Astrocyte (in vitro differentiated cells and primary cell): Measurements from ENCODE around the gene AQR. TPM values are rescaled to one million over a fixed set of nuclear protein-coding genes. Genes with fewer than 3 reads are reported as not detected.
A peak's percentile ranks its signal among the peaks of the same experiment; 100 is the strongest.

Source experiments
- DNase-seq: peaks from one replicate; pipeline ENCODE4 v3.0.0-alpha.2; 2010; ENCODE audit warnings: low read depth
- FAIRE-seq: peaks from 2 replicates; lab custom pipeline; 2011; peaks lifted over from hg19 to GRCh38; lab: Jason Lieb, UNC
- H2AFZ ChIP-seq: 2 replicates; pipeline ENCODE4 v1.6.0; 2012; ENCODE audit warnings: low read depth, low read length, inconsistent platforms
- H3K27ac ChIP-seq: 2 replicates; pipeline ENCODE4 v1.5.1; 2011; ENCODE audit warnings: low read depth, low read length, inconsistent platforms
- H3K27me3 ChIP-seq: 2 replicates; pipeline ENCODE4 v1.6.0; 2011; ENCODE audit warnings: low read length, inconsistent platforms; ENCODE audit not compliant: insufficient read depth
- H3K36me3 ChIP-seq: 2 replicates; pipeline ENCODE4 v1.5.1; 2011; ENCODE audit warnings: low read length, inconsistent platforms; ENCODE audit not compliant: insufficient read depth
- H3K4me1 ChIP-seq: 2 replicates; pipeline ENCODE4 v1.5.1; 2011; ENCODE audit warnings: low read length, inconsistent platforms; ENCODE audit not compliant: insufficient read depth
- H3K4me2 ChIP-seq: 2 replicates; pipeline ENCODE4 v1.6.0; 2012; ENCODE audit warnings: low read length, inconsistent platforms
- H3K4me3 ChIP-seq: 2 replicates; pipeline ENCODE4 v1.5.1; 2011; ENCODE audit warnings: low read depth, mild to moderate bottlenecking, low read length, inconsistent platforms; ENCODE audit not compliant: insufficient read depth
- H3K79me2 ChIP-seq: 2 replicates; pipeline ENCODE4 v1.6.0; 2012; ENCODE audit warnings: mild to moderate bottlenecking, low read length, inconsistent platforms; ENCODE audit not compliant: insufficient read depth
- H3K9ac ChIP-seq: 2 replicates; pipeline ENCODE4 v1.6.0; 2012; ENCODE audit warnings: mild to moderate bottlenecking, low read length, inconsistent platforms
- H3K9me3 ChIP-seq: 2 replicates; pipeline ENCODE4 v1.5.1; 2012; ENCODE audit warnings: low read depth, mild to moderate bottlenecking, low read length, inconsistent platforms; ENCODE audit not compliant: insufficient read depth
- H4K20me1 ChIP-seq: 2 replicates; pipeline ENCODE4 v1.6.0; 2012; ENCODE audit warnings: low read length, inconsistent platforms; ENCODE audit not compliant: insufficient read depth
- H3K27ac Mint-ChIP-seq: one replicate; pipeline ENCODE4 v1.8.0; 2021; ENCODE audit warnings: mild to moderate bottlenecking, mixed read lengths; ENCODE audit not compliant: unreplicated experiment
- H3K27me3 Mint-ChIP-seq: one replicate; pipeline ENCODE4 v1.8.0; 2021; ENCODE audit warnings: low read depth, mixed read lengths; ENCODE audit not compliant: unreplicated experiment
- H3K36me3 Mint-ChIP-seq: one replicate; pipeline ENCODE4 v1.8.0; 2021; ENCODE audit warnings: low read depth, mixed read lengths; ENCODE audit not compliant: unreplicated experiment
- H3K4me1 Mint-ChIP-seq: one replicate; pipeline ENCODE4 v1.8.0; 2021; ENCODE audit warnings: low read depth, mixed read lengths; ENCODE audit not compliant: unreplicated experiment
- H3K4me3 Mint-ChIP-seq: one replicate; pipeline ENCODE4 v1.8.0; 2021; ENCODE audit warnings: mild to moderate bottlenecking, moderate library complexity, mixed read lengths; ENCODE audit not compliant: unreplicated experiment
- H3K9me3 Mint-ChIP-seq: one replicate; pipeline ENCODE4 v1.8.0; 2021; ENCODE audit warnings: mild to moderate bottlenecking, mixed read lengths; ENCODE audit not compliant: unreplicated experiment
- EZH2 ChIP-seq: IDR thresholded peaks from 2 replicates; pipeline ENCODE4 v1.6.1; 2012; ENCODE audit warnings: mild to moderate bottlenecking, low read length, inconsistent platforms; ENCODE audit not compliant: insufficient read depth
- total RNA-seq: library from RNA; stranded (reverse); gene quantifications from 2 replicates; pipeline ENCODE4 v1.2.1, GENCODE V29; 2021
- TF ChIP-seq, protein P1 (sequence below): IDR thresholded peaks from 2 replicates; pipeline ENCODE4 v1.5.1; 2011; ENCODE audit warnings: low read depth, mild to moderate bottlenecking, inconsistent platforms, low read length, moderate library complexity; ENCODE audit not compliant: insufficient read depth

The AQR gene
- total RNA-seq, 1 donor from 2014 or later, result 27.2 TPM

- H3K9me3 Mint-ChIP-seq, result no peaks in the 10 kb centered on the region
- Histone ChIP-seq H3K36me3 (peaks cover 5% of the 10 kb centered on the region), H4K20me1 (peaks cover 4% of the 10 kb centered on the region), H3K4me1 (peaks cover 9% of the 10 kb centered on the region), H3K27me3 (no peaks in the 10 kb centered on the region), H2AFZ (no peak overlapping the region), H3K4me3 (no peak overlapping the region), H3K9me3 (no peaks in the 10 kb centered on the region), H3K27ac (no peak overlapping the region), H3K4me2 (no peak overlapping the region), H3K79me2 (no peaks in the 10 kb centered on the region), H3K9ac (no peak overlapping the region)
- H3K4me1 Mint-ChIP-seq, result no peaks in the 10 kb centered on the region
- H3K36me3 Mint-ChIP-seq, result peaks cover 18% of the 10 kb centered on the region
- TF ChIP-seq EZH2, result no peak
- TF ChIP-seq, protein P1, sequence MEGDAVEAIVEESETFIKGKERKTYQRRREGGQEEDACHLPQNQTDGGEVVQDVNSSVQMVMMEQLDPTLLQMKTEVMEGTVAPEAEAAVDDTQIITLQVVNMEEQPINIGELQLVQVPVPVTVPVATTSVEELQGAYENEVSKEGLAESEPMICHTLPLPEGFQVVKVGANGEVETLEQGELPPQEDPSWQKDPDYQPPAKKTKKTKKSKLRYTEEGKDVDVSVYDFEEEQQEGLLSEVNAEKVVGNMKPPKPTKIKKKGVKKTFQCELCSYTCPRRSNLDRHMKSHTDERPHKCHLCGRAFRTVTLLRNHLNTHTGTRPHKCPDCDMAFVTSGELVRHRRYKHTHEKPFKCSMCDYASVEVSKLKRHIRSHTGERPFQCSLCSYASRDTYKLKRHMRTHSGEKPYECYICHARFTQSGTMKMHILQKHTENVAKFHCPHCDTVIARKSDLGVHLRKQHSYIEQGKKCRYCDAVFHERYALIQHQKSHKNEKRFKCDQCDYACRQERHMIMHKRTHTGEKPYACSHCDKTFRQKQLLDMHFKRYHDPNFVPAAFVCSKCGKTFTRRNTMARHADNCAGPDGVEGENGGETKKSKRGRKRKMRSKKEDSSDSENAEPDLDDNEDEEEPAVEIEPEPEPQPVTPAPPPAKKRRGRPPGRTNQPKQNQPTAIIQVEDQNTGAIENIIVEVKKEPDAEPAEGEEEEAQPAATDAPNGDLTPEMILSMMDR, result no peak
- no peaks in the 10 kb centered on the region for H3K27me3 Mint-ChIP-seq
- no peak for DNase-seq
- peak; percentile 59 for FAIRE-seq
- no peak overlapping the region for H3K27ac Mint-ChIP-seq
- no peak overlapping the region for H3K4me3 Mint-ChIP-seq
Observed at GRCh38 chr15:34851007-34851406, 118.5 kb downstream of the AQR start.

GRCh38 chr15:34850121-34850520 lies 119.4 kb downstream of the AQR start:
- H3K27me3 ChIP-seq, result no peaks in the 10 kb centered on the region
- Mint-ChIP-seq H3K36me3 (peaks cover 14% of the 10 kb centered on the region), H3K27me3 (no peaks in the 10 kb centered on the region), H3K27ac (no peak overlapping the region), H3K4me3 (no peak overlapping the region), H3K4me1 (no peaks in the 10 kb centered on the region), H3K9me3 (no peaks in the 10 kb centered on the region)
- H3K9ac ChIP-seq, result no peak overlapping the region
- DNase-seq (no peak), FAIRE-seq (no peak)
- peaks cover 5% of the 10 kb centered on the region for H3K36me3 ChIP-seq
- peaks cover 1% of the 10 kb centered on the region for H3K4me1 ChIP-seq
- H3K79me2 ChIP-seq, result no peaks in the 10 kb centered on the region
- H4K20me1 ChIP-seq, result no peaks in the 10 kb centered on the region
- H3K4me2 ChIP-seq, result no peak overlapping the region
- TF ChIP-seq, protein P1, result no peak
- TF ChIP-seq EZH2, result no peak
- no peak overlapping the region for H2AFZ ChIP-seq
- no peaks in the 10 kb centered on the region for H3K9me3 ChIP-seq
- no peak overlapping the region for H3K4me3 ChIP-seq
- no peak overlapping the region for H3K27ac ChIP-seq

GRCh38 chr15:34849364-34849959 lies 120.1 kb downstream of the AQR start:
- no peak overlapping the region for H3K4me2 ChIP-seq
- TF ChIP-seq, protein P1, result no peak
- TF ChIP-seq EZH2, result no peak
- H3K36me3 ChIP-seq, result peaks cover under 1% of the 10 kb centered on the region
- no peaks in the 10 kb centered on the region for H3K9me3 ChIP-seq
- Mint-ChIP-seq H3K36me3 (peaks cover 9% of the 10 kb centered on the region), H3K27ac (no peak overlapping the region), H3K27me3 (no peaks in the 10 kb centered on the region), H3K4me1 (no peaks in the 10 kb centered on the region), H3K9me3 (no peaks in the 10 kb centered on the region), H3K4me3 (no peak overlapping the region)
- no peak for FAIRE-seq
- H3K79me2 ChIP-seq, result no peaks in the 10 kb centered on the region
- H4K20me1 ChIP-seq, result no peaks in the 10 kb centered on the region
- H3K4me1 ChIP-seq, result no peaks in the 10 kb centered on the region
- no peak overlapping the region for H3K9ac ChIP-seq
- no peak overlapping the region for H3K27ac ChIP-seq
- DNase-seq, result no peak
- no peak overlapping the region for H3K4me3 ChIP-seq
- H3K27me3 ChIP-seq, result no peaks in the 10 kb centered on the region
- H2AFZ ChIP-seq, result no peak overlapping the region
